OCI-M2 (cell line): ENCODE measurements around the gene METTL24.
"Not testable (repeated sequence)": the region's sequence is repeated elsewhere in the genome, so short reads cannot be mapped to it uniquely, and the experiment has no call there.

ENCODE experiments used
- DNase-seq: peaks from one replicate; lab custom pipeline; 2025; ENCODE audit not compliant: unreplicated experiment; lab: John Stamatoyannopoulos, UW

The METTL24 gene

DNA sequence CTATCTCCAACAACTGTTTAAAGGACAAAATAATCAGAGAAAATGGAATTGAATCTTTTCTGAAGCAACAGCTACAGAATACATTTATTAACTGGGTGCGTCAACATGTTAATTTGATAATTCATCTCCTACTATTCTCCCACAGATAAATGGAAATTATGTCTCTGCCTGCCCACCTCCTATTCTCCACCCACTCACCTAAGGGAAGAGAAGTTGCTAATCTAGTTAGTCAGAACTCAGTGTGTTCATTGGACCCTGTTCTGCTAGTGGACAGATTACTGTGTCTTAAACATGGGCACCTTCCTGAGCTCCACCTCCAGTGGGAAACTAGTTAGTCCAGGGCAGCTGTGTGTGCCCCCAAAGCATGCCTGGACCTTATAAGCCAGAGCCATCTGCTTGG is 41.0 kb downstream of the METTL24 start:
- DNase-seq = no peak

DNA sequence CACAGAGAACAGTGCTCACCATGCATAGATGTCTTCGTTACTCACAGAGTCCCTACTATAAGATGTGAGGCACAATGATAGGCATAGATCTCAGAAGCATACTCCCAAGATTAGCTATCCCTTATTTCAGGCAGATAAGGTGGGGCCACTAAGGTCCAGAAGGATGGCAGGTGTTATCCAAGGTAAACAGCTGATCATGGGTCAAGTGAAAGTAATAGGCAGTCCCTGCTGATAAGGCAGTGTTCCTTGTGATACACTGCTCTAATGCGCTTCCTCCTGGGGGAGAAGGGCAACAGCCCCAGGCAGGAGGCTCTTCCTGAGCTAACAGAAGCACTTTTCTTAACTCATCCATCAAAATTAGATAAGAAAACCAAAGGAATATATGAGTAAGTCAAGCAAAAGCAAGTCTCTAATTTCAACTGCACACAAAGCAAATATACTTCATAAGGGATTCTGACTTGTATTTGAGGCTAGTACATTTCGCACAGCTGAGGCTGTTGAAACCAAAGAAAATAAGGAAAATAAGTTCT is 42.2 kb downstream of the METTL24 start:
- no peak for DNase-seq

GRCh38 chr6:110315207-110315868 is 42.8 kb downstream of the METTL24 start:
- DNase-seq = no peak

DNA sequence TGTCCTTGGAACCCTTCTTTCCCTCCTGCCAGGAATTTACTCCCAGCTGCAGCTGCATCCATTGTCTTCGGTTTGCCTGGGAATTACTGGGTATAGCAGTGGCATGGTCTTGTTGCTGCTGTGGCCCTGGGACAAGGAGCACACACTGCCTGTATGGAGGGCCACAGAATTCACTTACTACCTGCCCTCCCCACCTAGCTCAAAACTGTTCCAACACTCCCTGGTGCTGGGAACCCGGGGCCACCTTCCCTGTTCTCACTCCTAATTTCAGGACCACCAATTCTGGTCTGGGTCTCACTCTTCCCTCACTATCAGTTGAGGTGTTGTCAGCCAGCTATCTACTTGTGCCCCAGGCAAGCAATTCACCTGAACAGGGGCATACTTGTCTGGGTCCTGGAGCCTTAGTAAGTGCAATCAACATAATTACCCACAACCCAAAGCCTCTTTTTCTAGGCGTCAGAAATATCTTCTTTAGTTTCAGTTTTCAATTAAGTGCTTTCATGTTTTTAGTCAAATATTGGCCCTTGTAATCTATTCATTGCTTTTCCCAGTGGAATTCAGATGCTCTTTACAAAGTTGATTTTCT is 47.2 kb downstream of the METTL24 start:
- no peak for DNase-seq

DNA sequence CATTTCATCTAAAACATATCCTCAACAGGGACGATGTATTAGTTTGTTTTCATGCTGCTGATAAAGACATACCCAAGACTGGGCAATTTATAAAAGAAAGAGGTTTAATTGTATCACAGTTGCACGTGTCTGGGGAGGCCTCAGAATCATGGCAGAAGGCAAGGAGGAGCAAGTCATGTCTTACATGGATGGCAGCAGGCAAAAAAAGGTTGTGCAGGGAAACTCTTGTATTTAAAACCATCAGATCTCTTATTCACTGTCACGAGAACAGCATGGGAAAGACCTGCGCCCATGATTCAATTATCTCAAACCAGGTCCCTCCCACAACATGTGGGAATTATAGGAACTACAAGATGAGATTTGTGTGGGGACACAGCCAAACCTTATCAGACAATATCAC is 48.7 kb downstream of the METTL24 start:
- DNase-seq = not testable (repeated sequence)

DNA sequence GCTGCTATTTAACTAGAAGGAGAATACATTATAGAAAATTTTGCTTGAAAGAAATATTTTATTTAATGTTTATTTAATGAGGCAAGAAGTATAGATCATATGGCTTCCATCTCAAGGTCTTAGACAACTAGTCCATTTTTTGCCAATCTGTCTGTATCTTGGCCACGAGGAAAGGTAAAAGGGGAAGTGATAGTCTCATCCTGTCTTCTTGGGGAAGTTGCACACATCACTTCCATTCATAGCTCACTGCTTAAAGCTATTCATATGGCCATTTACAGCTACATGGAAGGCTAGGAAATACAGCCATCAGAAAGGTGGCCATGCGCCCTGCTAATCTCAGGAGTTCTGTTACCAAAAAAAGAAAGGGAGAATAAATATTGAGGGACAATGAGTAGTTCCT is 50.8 kb downstream of the METTL24 start:
- no peak for DNase-seq

- not testable (repeated sequence) for DNase-seq
These were observed 52.3 kb downstream of the METTL24 start for GRCh38 chr6:110305832-110306231.

GRCh38 chr6:110303692-110304091 is 54.5 kb downstream of the METTL24 start:
- DNase-seq = not testable (repeated sequence)

GRCh38 chr6:110298916-110299315 is 59.2 kb downstream of the METTL24 start:
- DNase-seq = no peak

DNA sequence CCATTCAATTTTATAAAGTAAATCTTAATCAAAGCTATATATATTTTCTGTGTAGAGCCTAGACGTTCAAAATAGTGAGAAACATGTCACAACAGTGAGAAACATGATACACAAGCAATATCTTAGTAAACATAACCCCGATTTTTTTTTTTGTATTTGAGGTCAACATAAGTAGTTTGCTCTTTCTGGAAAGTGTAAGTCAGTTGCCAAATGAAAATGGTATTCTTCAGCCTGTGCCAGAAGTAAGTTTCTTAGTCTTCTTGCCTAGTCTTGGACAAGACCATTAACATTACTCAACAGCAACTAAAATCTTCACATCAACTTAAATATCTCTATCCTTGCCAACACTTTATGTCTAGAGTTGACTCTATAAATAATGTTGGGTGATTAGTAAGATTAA is 59.7 kb downstream of the METTL24 start:
- DNase-seq = no peak

DNA sequence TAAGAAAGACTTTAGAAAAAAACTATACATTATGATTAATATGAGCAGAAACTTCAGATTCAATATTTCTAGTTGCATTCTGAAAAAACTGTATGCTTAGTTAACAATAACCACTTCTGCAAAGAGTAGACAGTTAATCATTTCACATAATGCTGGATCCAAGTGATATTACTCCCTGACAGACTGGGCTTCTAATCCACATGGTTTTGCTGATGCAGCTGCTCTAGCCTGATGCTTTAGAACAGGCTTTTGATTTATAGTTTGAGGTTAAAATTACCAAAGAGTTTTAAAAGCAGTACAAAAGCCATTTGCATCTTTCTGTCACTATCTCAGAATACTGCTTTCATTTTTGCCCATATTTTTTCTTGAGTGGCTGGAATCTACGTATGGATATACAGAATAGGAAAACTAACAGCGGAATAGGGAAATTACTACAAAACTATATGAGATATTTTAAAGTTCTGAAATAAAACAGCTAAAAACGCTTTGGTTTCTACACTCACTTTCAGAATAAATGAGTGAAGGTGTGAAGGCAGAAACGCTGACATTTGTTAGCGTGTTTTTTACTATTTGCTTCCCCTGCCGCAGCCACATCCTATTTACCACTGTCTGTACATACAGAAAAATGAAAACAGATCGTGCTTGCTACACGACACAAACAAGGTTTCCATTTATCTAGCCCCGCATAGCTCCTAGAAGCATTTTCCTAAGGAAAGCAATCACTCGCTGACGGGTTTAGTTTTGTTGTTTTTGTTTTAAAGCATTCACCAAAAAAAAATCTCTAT is 61.7 kb downstream of the METTL24 start:
- no peak for DNase-seq

- DNase-seq = no peak
These were observed 62.5 kb downstream of the METTL24 start for GRCh38 chr6:110295451-110296165.

DNA sequence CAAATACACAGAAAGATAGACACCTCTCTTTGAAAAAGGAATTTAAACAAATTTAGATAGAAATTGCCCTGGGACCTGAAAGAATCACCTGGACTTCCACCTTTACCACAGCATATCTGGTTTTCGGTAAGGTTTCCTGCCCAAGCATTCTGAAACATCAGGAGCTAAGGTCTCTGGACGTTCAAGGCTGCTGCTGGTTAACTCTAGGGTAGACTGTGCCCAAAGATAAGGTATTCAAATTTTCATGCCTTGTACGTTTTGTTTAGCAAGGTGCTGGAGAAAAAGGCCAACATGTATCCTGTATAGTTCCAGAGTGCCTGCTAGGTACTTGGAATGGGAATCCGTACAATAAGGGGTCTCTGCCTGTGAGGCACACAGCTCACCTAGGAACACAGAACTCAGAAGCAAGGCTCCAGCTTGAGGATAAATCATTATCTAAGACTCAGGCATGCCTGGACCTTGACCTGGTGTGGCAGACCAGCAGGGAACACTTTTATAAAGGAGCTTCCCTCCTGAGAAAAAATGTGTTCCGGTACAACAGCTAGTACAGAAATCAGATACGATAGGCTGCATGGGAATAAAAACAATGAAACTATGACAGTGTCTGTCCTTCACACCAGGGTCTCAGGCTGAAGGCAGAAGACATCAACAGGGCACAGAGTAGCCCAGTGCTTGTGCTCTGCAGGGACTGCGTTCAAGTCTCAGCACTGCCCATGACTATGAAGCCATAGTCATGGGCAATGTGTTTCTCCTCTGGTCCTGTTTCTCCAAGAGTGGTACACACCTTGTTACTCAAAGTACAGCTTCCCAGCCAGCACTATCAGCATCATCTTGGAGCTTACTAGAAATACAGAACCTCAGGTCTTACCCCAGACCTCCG is 70.4 kb downstream of the METTL24 start:
- no peak for DNase-seq

GRCh38 chr6:110285306-110286060 is 72.7 kb downstream of the METTL24 start:
- DNase-seq = no peak

GRCh38 chr6:110284855-110285254 is 73.3 kb downstream of the METTL24 start:
- no peak for DNase-seq

GRCh38 chr6:110283657-110284056 is 74.5 kb downstream of the METTL24 start:
- no peak for DNase-seq

GRCh38 chr6:110282412-110282811 is 75.7 kb downstream of the METTL24 start:
- no peak for DNase-seq

DNA sequence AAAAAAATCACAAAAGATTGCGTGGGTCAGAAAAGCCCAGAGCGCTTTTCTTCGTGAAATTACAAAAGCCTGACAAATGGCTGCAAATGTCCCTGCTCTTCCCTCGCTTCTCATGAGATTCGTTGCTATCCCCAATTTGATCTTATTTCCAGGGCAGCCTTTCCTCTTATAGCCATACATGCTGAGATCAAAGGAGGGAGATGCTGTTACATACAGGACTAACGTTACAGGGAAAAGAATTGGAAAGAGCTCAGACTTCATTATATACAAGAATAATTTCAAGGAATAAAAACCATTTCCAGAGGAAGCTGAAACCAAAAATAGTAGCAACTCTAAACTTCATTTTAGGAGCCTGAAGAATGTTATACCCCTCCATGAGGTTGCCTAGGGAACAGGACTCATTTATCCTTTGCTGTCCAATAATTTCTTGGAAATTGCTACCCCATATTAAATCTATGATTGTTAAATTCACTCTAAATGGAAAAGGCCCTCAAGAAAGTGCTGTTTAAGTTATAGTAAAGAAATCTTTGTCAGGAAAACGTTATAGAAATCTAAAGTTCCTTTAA is 81.0 kb downstream of the METTL24 start:
- DNase-seq = no peak

DNA sequence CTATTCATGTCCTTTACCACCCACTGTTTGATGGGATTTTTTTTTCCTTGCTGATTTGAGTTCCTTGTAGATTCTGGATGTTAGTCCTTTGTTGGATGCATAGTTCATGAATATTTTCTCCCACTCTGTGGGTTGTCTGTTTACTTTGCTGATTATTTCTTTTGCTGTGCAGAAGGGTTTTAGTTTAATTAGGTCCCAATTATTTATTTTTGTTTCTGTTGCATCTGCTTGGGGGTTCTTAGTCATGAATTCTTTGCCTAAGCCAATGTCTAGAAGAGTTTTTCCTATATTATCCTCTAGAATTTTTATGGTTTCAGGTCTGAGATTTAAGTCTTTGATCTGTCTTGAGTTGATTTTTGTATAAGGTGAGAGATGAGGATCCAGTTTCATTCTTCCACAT is 85.4 kb downstream of the METTL24 start:
- DNase-seq = not testable (repeated sequence)

DNA sequence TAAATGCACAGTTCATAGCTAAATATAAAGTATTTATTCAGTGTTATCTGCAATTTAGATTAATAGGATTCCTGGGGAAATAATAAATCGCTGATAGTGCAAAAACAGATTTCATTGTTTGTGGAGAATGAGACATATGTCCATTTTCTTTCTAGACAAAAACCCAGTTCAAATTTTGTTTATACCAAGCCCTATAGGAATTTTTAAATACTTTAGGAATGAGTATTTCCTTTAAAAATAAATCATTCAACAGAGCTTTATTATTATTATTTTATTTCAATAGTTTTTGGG is 86.5 kb downstream of the METTL24 start:
- DNase-seq = no peak
